GM12878 (cell line): Measurements from ENCODE around the gene TBC1D22B.

Experiments used
- CREM ChIP-seq: IDR thresholded peaks from 2 replicates; pipeline ENCODE4 v1.6.1; 2014; ENCODE audit warnings: antibody characterized with exemption, low read depth
- JUND ChIP-seq: IDR thresholded peaks from 2 replicates; pipeline ENCODE4 v1.6.1; 2012; ENCODE audit warnings: low read depth, mild to moderate bottlenecking, low read length, improper control_type of control experiment, moderate library complexity
- MXI1 ChIP-seq: fragments of 150-350 bp; IDR thresholded peaks from 2 replicates; pipeline ENCODE4 v1.6.1; 2011; ENCODE audit warnings: low read depth, mild to moderate bottlenecking, inconsistent platforms, low read length, improper control_type of control experiment
- TF ChIP-seq, protein P1 (sequence below), 3 experiments: IDR thresholded peaks in 2 of 3; conservative IDR thresholded peaks in 1 of 3; 2 replicates each; pipeline ENCODE4 v1.5.1; 2011; ENCODE audit warnings: low read depth in 3 of 3, low read length in 3 of 3, mild to moderate bottlenecking in 3 of 3, control low read depth in 2 of 3, moderate library complexity in 2 of 3, inconsistent platforms in 1 of 3, mixed read lengths in 1 of 3; ENCODE audit not compliant: control insufficient read depth in 2 of 3, insufficient read depth in 1 of 3; ENCODE audit errors: extremely low read depth in 1 of 3
- TF ChIP-seq, protein P2 (sequence below): IDR thresholded peaks from 2 replicates; pipeline ENCODE4 v1.6.1; 2012; ENCODE audit warnings: low read depth, low read length, improper control_type of control experiment

- TF ChIP-seq, protein P1, sequence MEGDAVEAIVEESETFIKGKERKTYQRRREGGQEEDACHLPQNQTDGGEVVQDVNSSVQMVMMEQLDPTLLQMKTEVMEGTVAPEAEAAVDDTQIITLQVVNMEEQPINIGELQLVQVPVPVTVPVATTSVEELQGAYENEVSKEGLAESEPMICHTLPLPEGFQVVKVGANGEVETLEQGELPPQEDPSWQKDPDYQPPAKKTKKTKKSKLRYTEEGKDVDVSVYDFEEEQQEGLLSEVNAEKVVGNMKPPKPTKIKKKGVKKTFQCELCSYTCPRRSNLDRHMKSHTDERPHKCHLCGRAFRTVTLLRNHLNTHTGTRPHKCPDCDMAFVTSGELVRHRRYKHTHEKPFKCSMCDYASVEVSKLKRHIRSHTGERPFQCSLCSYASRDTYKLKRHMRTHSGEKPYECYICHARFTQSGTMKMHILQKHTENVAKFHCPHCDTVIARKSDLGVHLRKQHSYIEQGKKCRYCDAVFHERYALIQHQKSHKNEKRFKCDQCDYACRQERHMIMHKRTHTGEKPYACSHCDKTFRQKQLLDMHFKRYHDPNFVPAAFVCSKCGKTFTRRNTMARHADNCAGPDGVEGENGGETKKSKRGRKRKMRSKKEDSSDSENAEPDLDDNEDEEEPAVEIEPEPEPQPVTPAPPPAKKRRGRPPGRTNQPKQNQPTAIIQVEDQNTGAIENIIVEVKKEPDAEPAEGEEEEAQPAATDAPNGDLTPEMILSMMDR (IDR thresholded peaks at IDR 0.05 in 2 of 3, conservative IDR thresholded peaks at IDR 0.05 in 1 of 3; ENCODE audit: control insufficient read depth in 2 of 3, extremely low read depth in 1 of 3, insufficient read depth in 1 of 3, low read depth in 3 of 3, low read length in 3 of 3), result no peak
- TF ChIP-seq, protein P2, sequence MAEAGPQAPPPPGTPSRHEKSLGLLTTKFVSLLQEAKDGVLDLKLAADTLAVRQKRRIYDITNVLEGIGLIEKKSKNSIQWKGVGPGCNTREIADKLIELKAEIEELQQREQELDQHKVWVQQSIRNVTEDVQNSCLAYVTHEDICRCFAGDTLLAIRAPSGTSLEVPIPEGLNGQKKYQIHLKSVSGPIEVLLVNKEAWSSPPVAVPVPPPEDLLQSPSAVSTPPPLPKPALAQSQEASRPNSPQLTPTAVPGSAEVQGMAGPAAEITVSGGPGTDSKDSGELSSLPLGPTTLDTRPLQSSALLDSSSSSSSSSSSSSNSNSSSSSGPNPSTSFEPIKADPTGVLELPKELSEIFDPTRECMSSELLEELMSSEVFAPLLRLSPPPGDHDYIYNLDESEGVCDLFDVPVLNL, result no peak
- TF ChIP-seq MXI1, result no peak
- TF ChIP-seq CREM, result no peak
- no peak for TF ChIP-seq JUND
Observed at GRCh38 chr6:37289931-37290330, 32.4 kb downstream of the TBC1D22B start.
